GM19324 (cell line): ENCODE results near the gene MAP3K2.

ENCODE experiments used
- ATAC-seq: cut with Tn5 transposase; IDR thresholded peaks from one replicate; pipeline ENCODE4 v1.9.1; 2021; ENCODE audit warnings: mild to moderate bottlenecking, moderate library complexity; ENCODE audit not compliant: unreplicated experiment, low FRiP score

Gene MAP3K2

GRCh38 chr2:127254386-127254981 lies 133.3 kb downstream of the MAP3K2 start:
- no peak for ATAC-seq
